ENCODE results near the gene TM4SF18.

DNA sequence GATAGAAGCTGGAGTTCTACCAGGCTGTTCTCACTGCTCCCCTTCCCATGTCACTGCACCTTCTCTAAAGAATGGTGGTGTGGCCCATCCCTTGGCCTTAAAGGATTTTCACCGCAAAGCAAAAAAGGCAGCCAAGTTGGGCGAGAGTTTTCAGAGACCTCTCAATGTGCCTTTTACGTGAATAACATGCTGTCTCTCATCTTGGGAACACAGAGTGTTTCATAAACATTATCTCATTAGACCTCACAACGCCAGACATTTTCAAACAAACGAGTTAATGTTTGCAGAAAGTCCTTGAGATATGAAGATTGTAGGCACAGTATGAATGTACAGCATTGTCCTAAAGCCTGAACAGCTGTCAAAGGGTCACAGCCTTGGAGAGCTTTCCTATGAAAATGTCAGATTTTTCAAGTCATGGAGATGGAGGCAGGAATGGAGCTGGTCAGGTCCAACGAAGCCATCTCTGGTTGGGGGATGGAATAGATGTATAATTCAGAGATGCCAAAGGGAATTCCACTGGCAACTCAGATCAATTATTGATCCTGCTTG is 22.7 kb upstream of the TM4SF18 start:
- no peak for TF ChIP-seq EZH2 (IDR thresholded peaks at IDR 0.05; ENCODE audit: borderline replicate concordance, insufficient read depth, low read length, poor library complexity, severe bottlenecking)
- TF ChIP-seq, protein P1, sequence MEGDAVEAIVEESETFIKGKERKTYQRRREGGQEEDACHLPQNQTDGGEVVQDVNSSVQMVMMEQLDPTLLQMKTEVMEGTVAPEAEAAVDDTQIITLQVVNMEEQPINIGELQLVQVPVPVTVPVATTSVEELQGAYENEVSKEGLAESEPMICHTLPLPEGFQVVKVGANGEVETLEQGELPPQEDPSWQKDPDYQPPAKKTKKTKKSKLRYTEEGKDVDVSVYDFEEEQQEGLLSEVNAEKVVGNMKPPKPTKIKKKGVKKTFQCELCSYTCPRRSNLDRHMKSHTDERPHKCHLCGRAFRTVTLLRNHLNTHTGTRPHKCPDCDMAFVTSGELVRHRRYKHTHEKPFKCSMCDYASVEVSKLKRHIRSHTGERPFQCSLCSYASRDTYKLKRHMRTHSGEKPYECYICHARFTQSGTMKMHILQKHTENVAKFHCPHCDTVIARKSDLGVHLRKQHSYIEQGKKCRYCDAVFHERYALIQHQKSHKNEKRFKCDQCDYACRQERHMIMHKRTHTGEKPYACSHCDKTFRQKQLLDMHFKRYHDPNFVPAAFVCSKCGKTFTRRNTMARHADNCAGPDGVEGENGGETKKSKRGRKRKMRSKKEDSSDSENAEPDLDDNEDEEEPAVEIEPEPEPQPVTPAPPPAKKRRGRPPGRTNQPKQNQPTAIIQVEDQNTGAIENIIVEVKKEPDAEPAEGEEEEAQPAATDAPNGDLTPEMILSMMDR (IDR thresholded peaks at IDR 0.05; ENCODE audit: poor library complexity, severe bottlenecking) = no peak
- TF ChIP-seq, protein P2, sequence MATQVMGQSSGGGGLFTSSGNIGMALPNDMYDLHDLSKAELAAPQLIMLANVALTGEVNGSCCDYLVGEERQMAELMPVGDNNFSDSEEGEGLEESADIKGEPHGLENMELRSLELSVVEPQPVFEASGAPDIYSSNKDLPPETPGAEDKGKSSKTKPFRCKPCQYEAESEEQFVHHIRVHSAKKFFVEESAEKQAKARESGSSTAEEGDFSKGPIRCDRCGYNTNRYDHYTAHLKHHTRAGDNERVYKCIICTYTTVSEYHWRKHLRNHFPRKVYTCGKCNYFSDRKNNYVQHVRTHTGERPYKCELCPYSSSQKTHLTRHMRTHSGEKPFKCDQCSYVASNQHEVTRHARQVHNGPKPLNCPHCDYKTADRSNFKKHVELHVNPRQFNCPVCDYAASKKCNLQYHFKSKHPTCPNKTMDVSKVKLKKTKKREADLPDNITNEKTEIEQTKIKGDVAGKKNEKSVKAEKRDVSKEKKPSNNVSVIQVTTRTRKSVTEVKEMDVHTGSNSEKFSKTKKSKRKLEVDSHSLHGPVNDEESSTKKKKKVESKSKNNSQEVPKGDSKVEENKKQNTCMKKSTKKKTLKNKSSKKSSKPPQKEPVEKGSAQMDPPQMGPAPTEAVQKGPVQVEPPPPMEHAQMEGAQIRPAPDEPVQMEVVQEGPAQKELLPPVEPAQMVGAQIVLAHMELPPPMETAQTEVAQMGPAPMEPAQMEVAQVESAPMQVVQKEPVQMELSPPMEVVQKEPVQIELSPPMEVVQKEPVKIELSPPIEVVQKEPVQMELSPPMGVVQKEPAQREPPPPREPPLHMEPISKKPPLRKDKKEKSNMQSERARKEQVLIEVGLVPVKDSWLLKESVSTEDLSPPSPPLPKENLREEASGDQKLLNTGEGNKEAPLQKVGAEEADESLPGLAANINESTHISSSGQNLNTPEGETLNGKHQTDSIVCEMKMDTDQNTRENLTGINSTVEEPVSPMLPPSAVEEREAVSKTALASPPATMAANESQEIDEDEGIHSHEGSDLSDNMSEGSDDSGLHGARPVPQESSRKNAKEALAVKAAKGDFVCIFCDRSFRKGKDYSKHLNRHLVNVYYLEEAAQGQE (IDR thresholded peaks at IDR 0.05; ENCODE audit: borderline replicate concordance) = no peak
